Heart left ventricle (tissue), 16 donors: Measurements from ENCODE around the gene EIPR1. TPM values are rescaled to one million over a fixed set of nuclear protein-coding genes. Genes with fewer than 3 reads are reported as not detected.

ENCODE experiments used
- ATAC-seq, 4 donors: fragments of 200-7000 bp; cut with Tn5 transposase; one replicate each; pipeline ENCODE4 v1.9.1; 2020 to 2022; ENCODE audit warnings: moderate library complexity in 4 of 4, mild to moderate bottlenecking in 3 of 4, moderate number of reproducible peaks in 1 of 4
- DNase-seq, 5 donors: peaks; one replicate each; pipeline ENCODE4 v3.0.0-alpha.2; 2020
- H3K27ac ChIP-seq, 12 donors: fragments of 200-600 bp; sonication (generic) in 4 of 12; one replicate each; pipeline versions ENCODE4 v1.5.0 to v1.8.0; 2016 to 2022; ENCODE audit warnings: mild to moderate bottlenecking in 2 of 12
- H3K27me3 ChIP-seq, 9 donors: fragments of 200-600 bp; sonication (generic) in 2 of 9; one replicate each; pipeline versions ENCODE4 v1.5.1 to v1.8.0; 2016 to 2022; ENCODE audit warnings: mild to moderate bottlenecking in 3 of 9
- H3K36me3 ChIP-seq, 9 donors: fragments of 200-600 bp; sonication (generic) in 2 of 9; one replicate each; pipeline versions ENCODE4 v1.5.0 to v1.8.0; 2018 to 2022; ENCODE audit warnings: mild to moderate bottlenecking in 2 of 9
- H3K4me1 ChIP-seq, 12 donors: fragments of 200-600 bp; sonication (generic) in 4 of 12; one replicate each; pipeline versions ENCODE4 v1.5.0 to v1.8.0; 2016 to 2022; ENCODE audit warnings: mild to moderate bottlenecking in 3 of 12
- H3K4me3 ChIP-seq, 12 donors: fragments of 200-600 bp; sonication (generic) in 4 of 12; one replicate each; pipeline versions ENCODE4 v1.5.0 to v1.8.0; 2017 to 2022; ENCODE audit warnings: mild to moderate bottlenecking in 9 of 12, moderate library complexity in 4 of 12
- H3K9me3 ChIP-seq, 12 donors: fragments of 200-600 bp; sonication (generic) in 4 of 12; one replicate each; pipeline versions ENCODE4 v1.5.0 to v1.8.0; 2016 to 2022; ENCODE audit warnings: mild to moderate bottlenecking in 1 of 12
- CTCF ChIP-seq, 12 donors: fragments of 200-600 bp; sonication (generic) in 4 of 12; IDR thresholded peaks; one replicate each; pipeline versions ENCODE4 v1.5.0 to v1.8.0; 2018 to 2022; ENCODE audit warnings: antibody characterized with exemption in 12 of 12, mild to moderate bottlenecking in 5 of 12
- POLR2A ChIP-seq, 2 donors: fragments of 450-650 bp; IDR thresholded peaks; one replicate each; pipeline ENCODE4 v1.6.1; 2017; ENCODE audit warnings: antibody characterized with exemption in 2 of 2, mild to moderate bottlenecking in 2 of 2, moderate library complexity in 2 of 2
- WGBS, 4 donors: extraction: QIAGEN DNeasy Blood & Tissue Kit in 2 of 4; methylation state at CpG; one replicate each; pipeline versions ENCODE4 v1.1.5 to v1.1.7; 2013 to 2018; 5-methylcytosine and 5-hydroxymethylcytosine counted together
- intact Hi-C, 10 donors: fragments of 100-400 bp; cut with DNase I; formaldehyde crosslinking; loops; one replicate each; pipeline versions ENCODE4 v1.11.1 to v1.14.2; 2022
- polyA plus RNA-seq, 2 donors: library from polyadenylated mRNA; stranded (reverse); fragments of 200-250 nt; gene quantifications; one replicate each; pipeline ENCODE4 v1.2.3, GENCODE V29; 2013
- total RNA-seq, 9 donors: library from RNA; depleted of rRNA in 2 of 9; stranded (reverse); fragments of >200 nt in 2 of 9; fragmentation: NEBNext Ultra II Directional in 3 of 9; extraction: Animal tissue kit (Norgen Biotek cat#: 25700) in 3 of 9; gene quantifications; one replicate each; pipeline versions ENCODE4 v1.1.0 to v1.2.4, GENCODE V29; 2016 to 2023
- donor health status: ischemic (EF 13 %, LVEDD 7.1; RV severe dilation, severe dysfunction).
- donor health status: healthy with polysubstance abuse.
- donor health status: DM: no; HTN: yes; CAD: no.
- donor health status: DM: no; HTN: no; CAD: no.
- donor health status: ischemic (EF 25% LVEDD 6.9; RV normal size, moderate dysfunction).
- donor health status: ischemic (EF 25% LVEDD 5.7; RV mildly dilated, moderate dysfunction).
- donor health status: healthy.
- donor health status: DM: yes; HTN: yes; CAD: no.
- donor health status: ischemic (EF 35%, LVEDD 5.7; RV mildly dilated, moderate dysfunction).
- donor health status: nonischemic (EF 11% LVEDD 7.7; RV severe dilation, severe dysfunction).
- donor health status: DM: yes; HTN: yes; CAD: no.
- donor health status: PGD.
- donor health status: ischemic (EF 29% LVEDD 5.4; RV normal size, mild dysfunction).
- donor health status: nonischemic (EF 23%, LVEDD 6.1; RV moderate dilation, normal function).

EIPR1 gene
- total and polyA plus RNA-seq, 11 donors, result 7.9 to 26.1 (median 13.3) TPM

- ATAC-seq, result peak in 1 of 4 donors; percentile 38
- intact Hi-C loops, result no loop called here
Measured at GRCh38 chr2:3267869-3268704, 109.5 kb downstream of the EIPR1 start.

DNA sequence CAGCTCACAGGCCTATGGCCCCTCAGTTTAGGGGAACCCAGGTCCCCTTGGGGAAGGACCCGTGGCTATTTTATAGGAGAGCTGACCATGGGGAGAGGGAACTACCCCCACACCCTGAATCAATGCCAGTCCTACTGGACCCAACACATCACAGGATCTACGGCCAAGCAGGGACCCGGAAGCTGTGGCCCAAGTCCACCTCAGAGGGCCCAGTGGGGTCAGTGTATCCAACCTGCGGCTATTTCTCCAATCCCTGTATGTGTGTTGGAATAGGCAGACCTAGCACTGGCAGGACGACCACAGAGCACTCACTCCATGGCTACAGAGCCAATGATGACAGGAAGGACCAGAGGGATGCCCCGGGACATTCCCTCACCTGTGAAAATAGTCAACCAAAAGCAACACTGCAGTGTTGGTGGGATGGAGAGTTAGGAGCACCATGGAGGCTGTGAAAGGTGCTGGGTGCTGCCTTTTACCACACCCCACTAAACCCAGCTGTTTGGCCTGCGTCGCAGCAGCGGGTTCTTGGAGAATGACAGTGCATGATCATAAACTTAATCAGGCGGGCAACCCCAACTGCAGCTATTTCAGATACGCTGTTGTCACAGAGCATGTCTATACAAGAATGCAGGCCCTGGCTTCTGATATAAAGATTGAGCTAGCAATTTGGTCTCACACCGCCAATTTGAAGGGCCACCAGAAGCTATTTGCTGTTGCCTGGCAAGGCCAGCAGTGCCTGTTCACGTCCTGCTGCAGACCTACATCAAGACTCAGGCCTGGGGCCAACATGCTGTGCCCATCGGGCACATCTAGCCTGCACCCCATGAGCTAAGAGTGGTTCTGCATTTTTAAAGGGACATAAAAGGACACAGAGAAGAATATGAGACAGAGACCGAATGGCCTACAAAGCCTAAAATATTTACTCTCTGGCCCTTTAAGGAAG is 110.4 kb downstream of the EIPR1 start:
- Histone ChIP-seq H3K27ac (no peak overlapping the region), H3K9me3 (peaks cover 0 to 9% (median 0%) of the 10 kb centered on the region in 12 donors), H3K4me3 (no peak overlapping the region), H3K36me3 (no peaks in the 10 kb centered on the region), H3K27me3 (no peaks in the 10 kb centered on the region), H3K4me1 (peaks cover 0 to 6% (median 0%) of the 10 kb centered on the region in 12 donors)
- WGBS, 4 donors, result 88 to 93% (median 89%) methylated on average over 15 of the region's 15 CpGs
- DNase-seq (no peak), ATAC-seq (no peak)
- TF ChIP-seq CTCF (IDR thresholded peaks at IDR 0.05) (no peak), POLR2A (IDR thresholded peaks at IDR 0.05) (no peak)
- intact Hi-C loops, result no loop called here

More at GRCh38 chr2:3267869-3268704, 109.5 kb downstream of the EIPR1 start:
- 92 to 96% (median 96%) methylated on average over 14 to 20 of the region's 20 CpGs for whole genome bisulfite sequencing, 4 donors
- Histone ChIP-seq H3K36me3 (no peaks in the 10 kb centered on the region), H3K27ac (no peak overlapping the region), H3K4me3 (no peak overlapping the region), H3K9me3 (peaks cover 0 to 9% (median 0%) of the 10 kb centered on the region in 12 donors), H3K4me1 (peaks cover 0 to 6% (median 0%) of the 10 kb centered on the region in 12 donors), H3K27me3 (no peaks in the 10 kb centered on the region)
- TF ChIP-seq CTCF (IDR thresholded peaks at IDR 0.05) (no peak), POLR2A (IDR thresholded peaks at IDR 0.05) (no peak)
- DNase-seq, result no peak

- no peaks in the 10 kb centered on the region for H3K36me3 ChIP-seq
- H3K9me3 ChIP-seq, result peaks cover 0 to 1% (median 0%) of the 10 kb centered on the region in 12 donors
- intact Hi-C loops, result no loop called here
- no peak overlapping the region for H3K4me3 ChIP-seq
- DNase-seq, result no peak
- no peaks in the 10 kb centered on the region for H3K27me3 ChIP-seq
- no peak for ATAC-seq
- no peak overlapping the region for H3K27ac ChIP-seq
- peaks cover 0 to 6% (median 0%) of the 10 kb centered on the region in 12 donors for H3K4me1 ChIP-seq
- no peak for TF ChIP-seq CTCF (IDR thresholded peaks at IDR 0.05)
- 85 to 90% (median 89%) methylated on average over 18 to 20 of the region's 20 CpGs for WGBS, 4 donors
Measured at GRCh38 chr2:3265981-3266924, 111.4 kb downstream of the EIPR1 start.
